K562 (cell line): ENCODE data around the gene CD55. TPM values are rescaled to one million over a fixed set of nuclear protein-coding genes. Genes with fewer than 3 reads are reported as not detected.
A peak's percentile ranks its signal among the peaks of the same experiment; 100 is the strongest.

Source experiments
- ATAC-seq: fragments of 200-7000 bp; cut with Tn5 transposase; 3 replicates; pipeline ENCODE4 v1.9.1; 2020; ENCODE audit warnings: moderate library complexity
- BruUV-seq: library from RNA; stranded (reverse); fragments of 400-500 nt; replicated peaks from 2 replicates; lab custom pipeline; 2021; lab: Mats Ljungman, UMichigan
- CTCF ChIA-PET: fragments of 300-600 bp; formaldehyde crosslinking; extraction: SDS; loops from one replicate; lab custom pipeline; 2021; ENCODE audit warnings: low intra/inter-chr PET ratio; lab: Yijun Ruan, JAX
- POLR2A ChIA-PET: fragments of 300-600, 350-650 bp; sonication (Branson Sonifier 250); formaldehyde crosslinking; extraction: SDS; loops from one replicate; lab custom pipeline; 2021; ENCODE audit warnings: antibody characterized with exemption, inconsistent platforms; lab: Yijun Ruan, JAX
- DNase-seq, 4 experiments: peaks; one replicate each; pipeline versions ENCODE4 v3.0.0 to v3.0.0-alpha.2; 2011 to 2018; ENCODE audit warnings: low spot score in 3 of 4, mixed read lengths in 3 of 4; ENCODE audit errors: extremely low read depth in 1 of 4
- FAIRE-seq: peaks from 2 replicates; lab custom pipeline; 2011; peaks lifted over from hg19 to GRCh38; lab: Jason Lieb, UNC
- H2AFZ ChIP-seq: 2 replicates; pipeline ENCODE4 v1.6.0; 2011; ENCODE audit warnings: low read depth, low read length, control low read depth, inconsistent platforms
- H3K27ac ChIP-seq: fragments of 200-600 bp; 3 replicates; pipeline ENCODE4 v1.8.0; 2011; ENCODE audit warnings: low read depth, mild to moderate bottlenecking, control low read depth, inconsistent platforms, low read length, moderate library complexity, mixed read lengths; ENCODE audit errors: extremely low read depth
- H3K27me3 ChIP-seq, 2 experiments: fragments of 300-600 bp in 1 of 2; 2 replicates in 1 of 2; 3 replicates in 1 of 2; pipeline versions ENCODE4 v1.6.0 to v1.8.0; 2011; ENCODE audit warnings: inconsistent platforms in 2 of 2, low read length in 2 of 2, mild to moderate bottlenecking in 1 of 2, mixed read lengths in 1 of 2, moderate library complexity in 1 of 2; ENCODE audit not compliant: control insufficient read depth in 2 of 2, insufficient read depth in 2 of 2
- H3K36me3 ChIP-seq: fragments of 300-600 bp; 3 replicates; pipeline ENCODE4 v1.8.0; 2011; ENCODE audit warnings: mild to moderate bottlenecking, low read length, inconsistent platforms; ENCODE audit not compliant: control insufficient read depth, insufficient read depth
- H3K4me1 ChIP-seq, 2 experiments: fragments of 200-600 bp in 1 of 2; replicated peaks in 1 of 2; 2 replicates in 1 of 2; 3 replicates in 1 of 2; pipeline versions ENCODE4 v1.5.1 to v1.8.0; 2011; ENCODE audit warnings: inconsistent platforms in 2 of 2, low read length in 2 of 2, mild to moderate bottlenecking in 1 of 2, mixed read lengths in 1 of 2, moderate library complexity in 1 of 2; ENCODE audit not compliant: control insufficient read depth in 2 of 2, insufficient read depth in 2 of 2
- H3K4me2 ChIP-seq: 2 replicates; pipeline ENCODE4 v1.6.1; 2011; ENCODE audit warnings: low read length, control low read depth, inconsistent platforms, mixed read lengths; ENCODE audit not compliant: insufficient read depth
- H3K4me3 ChIP-seq: fragments of 200-600 bp; sonication (generic), shearing (Covaris generic); 2 replicates; pipeline ENCODE4 v1.5.1; 2016; ENCODE audit warnings: control low read depth, inconsistent platforms
- H3K79me2 ChIP-seq: fragments of 200-600 bp; 3 replicates; pipeline ENCODE4 v1.8.0; 2011; ENCODE audit warnings: low read length, inconsistent platforms; ENCODE audit not compliant: control insufficient read depth, insufficient read depth
- H3K9ac ChIP-seq, 2 experiments: 2 replicates each; pipeline versions ENCODE4 v1.6.0 to v1.6.1; 2011; ENCODE audit warnings: low read depth in 2 of 2, low read length in 2 of 2, control low read depth in 1 of 2, inconsistent platforms in 1 of 2, mild to moderate bottlenecking in 1 of 2, mixed read lengths in 1 of 2; ENCODE audit not compliant: insufficient read depth in 1 of 2
- H3K9me1 ChIP-seq: one replicate; pipeline ENCODE4 v1.6.0; 2011; ENCODE audit warnings: inconsistent platforms, mild to moderate bottlenecking, low read length, moderate library complexity; ENCODE audit not compliant: control insufficient read depth, insufficient read depth
- H3K9me3 ChIP-seq: replicated peaks from 2 replicates; pipeline ENCODE4 v1.5.1; 2011; ENCODE audit warnings: low read depth, low read length, inconsistent platforms; ENCODE audit not compliant: control insufficient read depth, insufficient read depth
- H4K20me1 ChIP-seq: replicated peaks from 2 replicates; pipeline ENCODE4 v1.6.1; 2011; ENCODE audit warnings: low read length, inconsistent platforms, mixed read lengths; ENCODE audit not compliant: control insufficient read depth, insufficient read depth
- CBFA2T3 ChIP-seq: fragments of 450-650 bp; IDR thresholded peaks from 2 replicates; pipeline ENCODE4 v1.6.1; 2017
- CREBBP ChIP-seq: IDR thresholded peaks from one replicate; pipeline ENCODE4 v1.6.1; 2012; ENCODE audit warnings: low read depth, mild to moderate bottlenecking, control low read depth, inconsistent platforms, low read length
- DMBX1 ChIP-seq: fragments of 250-450 bp; sonication (Bioruptor Pico); IDR thresholded peaks from 2 replicates; pipeline ENCODE4 v1.8.0; 2022; ENCODE audit warnings: inconsistent platforms, mild to moderate bottlenecking, moderate library complexity, borderline replicate concordance
- HEY1 ChIP-seq: fragments of 250-450 bp; sonication (Bioruptor Pico); IDR thresholded peaks from 2 replicates; pipeline ENCODE4 v1.5.0; 2020; ENCODE audit warnings: mild to moderate bottlenecking, moderate library complexity, borderline replicate concordance
- HMGN3 ChIP-seq: IDR thresholded peaks from 2 replicates; pipeline ENCODE4 v1.6.1; 2011; ENCODE audit warnings: borderline replicate concordance, low read depth, mild to moderate bottlenecking, mixed read lengths, low read length; ENCODE audit not compliant: insufficient read length; ENCODE audit errors: extremely low read depth
- HNRNPL ChIP-seq: fragments of 200-400 bp; formaldehyde crosslinking; IDR thresholded peaks from 2 replicates; pipeline ENCODE4 v1.6.1; 2017; ENCODE audit warnings: low read depth, mild to moderate bottlenecking, low read length
- MEF2A ChIP-seq: IDR thresholded peaks from 2 replicates; pipeline ENCODE4 v1.6.1; 2011; ENCODE audit warnings: low read depth, mild to moderate bottlenecking, low read length, moderate library complexity; ENCODE audit not compliant: control insufficient read depth
- NEUROD1 ChIP-seq: fragments of 150-350 bp; IDR thresholded peaks from 2 replicates; pipeline ENCODE4 v1.6.1; 2014; ENCODE audit warnings: borderline replicate concordance, low read length, low read depth; ENCODE audit not compliant: partially characterized antibody
- PHF20 ChIP-seq: fragments of 450-650 bp; IDR thresholded peaks from 2 replicates; pipeline ENCODE4 v1.6.1; 2018; ENCODE audit not compliant: partially characterized antibody
- RBM25 ChIP-seq: fragments of 200-400 bp; formaldehyde crosslinking; IDR thresholded peaks from 2 replicates; pipeline ENCODE4 v1.6.1; 2018; ENCODE audit warnings: low read length, low read depth, moderate library complexity; ENCODE audit not compliant: severe bottlenecking
- THAP7 ChIP-seq: fragments of 250-450 bp; sonication (Bioruptor Pico); IDR thresholded peaks from 2 replicates; pipeline ENCODE4 v1.5.0; 2021
- ZNF175 ChIP-seq: fragments of 200-800 bp; sonication (Bioruptor generic); IDR thresholded peaks from 2 replicates; pipeline ENCODE4 v1.6.1; 2016; ENCODE audit warnings: low read depth, mild to moderate bottlenecking, missing genetic modification characterization, missing compliant biosample characterization
- ZNF224 ChIP-seq: sonication (generic); formaldehyde crosslinking; IDR thresholded peaks from 2 replicates; pipeline ENCODE4 v1.8.0; 2022; ENCODE audit warnings: mild to moderate bottlenecking, missing genetic modification reagents
- ZNF584 ChIP-seq: fragments of 200-800 bp; sonication (Bioruptor generic); IDR thresholded peaks from 2 replicates; pipeline ENCODE4 v1.6.1; 2016; ENCODE audit warnings: low read depth, mild to moderate bottlenecking, missing genetic modification characterization, missing compliant biosample characterization
- WGBS: fragments of 100-300 bp; shearing (Covaris generic); methylation state at CpG from one replicate; pipeline ENCODE4 v1.1.6; 2016; ENCODE audit warnings: low coverage, mixed read lengths; ENCODE audit not compliant: insufficient coverage; ENCODE audit errors: missing lambda C conversion rate; 5-methylcytosine and 5-hydroxymethylcytosine counted together
- in situ Hi-C: fragments of 300-500 bp; cut with MboI; formaldehyde crosslinking; loops from 4 replicates; pipeline ENCODE4 v1.15.0; 2018; ENCODE audit warnings: inconsistent platforms, mixed read lengths
- intact Hi-C: fragments of 100-400 bp; cut with micrococcal nuclease; formaldehyde crosslinking; loops from 2 replicates; pipeline ENCODE4 v1.14.2; 2022
- polyA plus RNA-seq, 8 experiments: library from polyadenylated mRNA; depleted of rRNA in 4 of 8; stranded (reverse) in 5 of 8; unstranded in 3 of 8; fragments of >200 nt; fragmentation: Nextera tagmentation in 2 of 8; fragmentation: Illumina TruSeq in 1 of 8; extraction: Ambion mirVana in 2 of 8; extraction: Trizol in 1 of 8; gene quantifications; 2 replicates each; pipeline versions ENCODE4 v1.2.1 to v1.2.3, GENCODE V29; 2011 to 2014; ENCODE audit warnings: inconsistent platforms in 1 of 8, missing spikeins in 1 of 8
- total RNA-seq, 7 experiments: library from RNA; depleted of rRNA in 6 of 7; stranded (reverse); fragments of >200 nt in 6 of 7; fragmentation: Illumina TruSeq in 2 of 7; extraction: Trizol in 2 of 7; gene quantifications; 2 replicates each; pipeline versions ENCODE4 v1.2.1 to v1.2.3, GENCODE V29; 2011 to 2021; ENCODE audit warnings: low replicate concordance in 1 of 7
- TF ChIP-seq, protein P1 (sequence below): fragments of 450-650 bp; conservative IDR thresholded peaks from 2 replicates; pipeline ENCODE4 v1.6.1; 2016; ENCODE audit warnings: missing genetic modification characterization, low read depth, mild to moderate bottlenecking, control low read depth, missing compliant biosample characterization
- TF ChIP-seq, protein P2 (sequence below): fragments of 450-650 bp; formaldehyde crosslinking; IDR thresholded peaks from 2 replicates; pipeline ENCODE4 v1.4.0; 2020; ENCODE audit warnings: mild to moderate bottlenecking, moderate library complexity

The CD55 gene
- total and polyA plus RNA-seq, 9 of the 15 experiments (the other 6 are each of a cell fraction or from before 2014, with no cell fraction given), result 17.7 to 150 (median 97.0) TPM

GRCh38 chr1:207346513-207346912 lies 25.0 kb downstream of the CD55 start:
- POLR2A ChIA-PET, result interaction anchor here (1.8 kb wide), 1 partner anchor 17 kb away, joined by 4 read pairs; no protein-coding TSS in a partner anchor
- in situ Hi-C loops, result no loop called here
- intact Hi-C loops, result no loop called here
- no peak overlapping the region for H3K4me2 ChIP-seq
- H4K20me1 ChIP-seq, result no peaks in the 10 kb centered on the region
- H3K36me3 ChIP-seq, result peaks cover 75% of the 10 kb centered on the region
- peak overlapping the region in 1 of 2 experiments; percentile 59; a peak in 2 of 4 replicates for H3K9ac ChIP-seq
- no peak for DNase-seq
- H3K9me1 ChIP-seq, result peaks cover 5% of the 10 kb centered on the region
- H3K4me3 ChIP-seq, result no peak overlapping the region
- peak; percentile 41 for ATAC-seq
- CTCF ChIA-PET, result no interaction called here
- no peaks in the 10 kb centered on the region for H3K4me1 ChIP-seq
- no peak for TF ChIP-seq HEY1 (CRISPR knock-in tag)
- no peak for TF ChIP-seq HMGN3
- no peak for TF ChIP-seq ZNF224 (CRISPR knock-in tag)
- TF ChIP-seq ZNF175, result no peak
- TF ChIP-seq NEUROD1, result no peak
- TF ChIP-seq THAP7, result no peak
- no peak for TF ChIP-seq ZNF584 (CRISPR knock-in tag)
- TF ChIP-seq CREBBP, result no peak
- TF ChIP-seq, protein P1, sequence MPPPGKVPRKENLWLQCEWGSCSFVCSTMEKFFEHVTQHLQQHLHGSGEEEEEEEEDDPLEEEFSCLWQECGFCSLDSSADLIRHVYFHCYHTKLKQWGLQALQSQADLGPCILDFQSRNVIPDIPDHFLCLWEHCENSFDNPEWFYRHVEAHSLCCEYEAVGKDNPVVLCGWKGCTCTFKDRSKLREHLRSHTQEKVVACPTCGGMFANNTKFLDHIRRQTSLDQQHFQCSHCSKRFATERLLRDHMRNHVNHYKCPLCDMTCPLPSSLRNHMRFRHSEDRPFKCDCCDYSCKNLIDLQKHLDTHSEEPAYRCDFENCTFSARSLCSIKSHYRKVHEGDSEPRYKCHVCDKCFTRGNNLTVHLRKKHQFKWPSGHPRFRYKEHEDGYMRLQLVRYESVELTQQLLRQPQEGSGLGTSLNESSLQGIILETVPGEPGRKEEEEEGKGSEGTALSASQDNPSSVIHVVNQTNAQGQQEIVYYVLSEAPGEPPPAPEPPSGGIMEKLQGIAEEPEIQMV (tag), result no peak
- TF ChIP-seq MEF2A, result no peak
- TF ChIP-seq, protein P2, sequence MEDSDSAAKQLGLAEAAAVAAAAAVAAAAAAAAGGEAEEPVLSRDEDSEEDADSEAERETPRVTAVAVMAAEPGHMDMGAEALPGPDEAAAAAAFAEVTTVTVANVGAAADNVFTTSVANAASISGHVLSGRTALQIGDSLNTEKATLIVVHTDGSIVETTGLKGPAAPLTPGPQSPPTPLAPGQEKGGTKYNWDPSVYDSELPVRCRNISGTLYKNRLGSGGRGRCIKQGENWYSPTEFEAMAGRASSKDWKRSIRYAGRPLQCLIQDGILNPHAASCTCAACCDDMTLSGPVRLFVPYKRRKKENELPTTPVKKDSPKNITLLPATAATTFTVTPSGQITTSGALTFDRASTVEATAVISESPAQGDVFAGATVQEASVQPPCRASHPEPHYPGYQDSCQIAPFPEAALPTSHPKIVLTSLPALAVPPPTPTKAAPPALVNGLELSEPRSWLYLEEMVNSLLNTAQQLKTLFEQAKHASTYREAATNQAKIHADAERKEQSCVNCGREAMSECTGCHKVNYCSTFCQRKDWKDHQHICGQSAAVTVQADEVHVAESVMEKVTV, result no peak
- TF ChIP-seq HNRNPL, result no peak
- no peak for TF ChIP-seq RBM25
- no peak for TF ChIP-seq PHF20
- TF ChIP-seq CBFA2T3, result no peak
- TF ChIP-seq DMBX1, result no peak
- no peaks in the 10 kb centered on the region for H3K9me3 ChIP-seq
- no peak overlapping the region for H2AFZ ChIP-seq
- peaks cover 77% of the 10 kb centered on the region for H3K79me2 ChIP-seq
- WGBS, result 90% methylated on average over 3 of the region's 3 CpGs
- no TSS peak for BruUV-seq
- no peak for FAIRE-seq
- no peaks in the 10 kb centered on the region for H3K27me3 ChIP-seq
- H3K27ac ChIP-seq, result no peak overlapping the region
